ENCODE results near the gene PPIE.

Gene PPIE

GRCh38 chr1:39805385-39805784 lies 66.7 kb downstream of the PPIE start:
- DNase-seq (ENCODE audit: low read depth), result no peak

GRCh38 chr1:39808784-39809517 lies 70.3 kb downstream of the PPIE start:
- DNase-seq (ENCODE audit: low read depth), result no peak

- DNase-seq (ENCODE audit: low read depth), result no peak
These were observed 74.2 kb downstream of the PPIE start for GRCh38 chr1:39812913-39813312.
